Embryonic facial prominence (tissue), 1 donor: Measurements from ENCODE around the gene MACROD2.
"Not testable (repeated sequence)": the region's sequence is repeated elsewhere in the genome, so short reads cannot be mapped to it uniquely, and the experiment has no call there.

Experiments
- DNase-seq: peaks from one replicate; pipeline ENCODE4 v3.0.0-alpha.2; 2016; ENCODE audit errors: extremely low spot score

The MACROD2 gene

GRCh38 chr20:16007164-16007563 lies 2011.8 kb downstream of the MACROD2 start:
- DNase-seq = no peak

GRCh38 chr20:16007962-16008361 lies 2012.6 kb downstream of the MACROD2 start:
- no peak for DNase-seq

GRCh38 chr20:16011056-16011455 lies 2015.7 kb downstream of the MACROD2 start:
- no peak for DNase-seq

GRCh38 chr20:16011519-16011918 lies 2016.2 kb downstream of the MACROD2 start:
- no peak for DNase-seq

- DNase-seq = not testable (repeated sequence)
These were observed 2017.6 kb downstream of the MACROD2 start for GRCh38 chr20:16012934-16013333.

- no peak for DNase-seq
These were observed 2018.3 kb downstream of the MACROD2 start for GRCh38 chr20:16013631-16014030.

GRCh38 chr20:16014436-16014835 lies 2019.1 kb downstream of the MACROD2 start:
- no peak for DNase-seq

GRCh38 chr20:16017656-16018055 lies 2022.3 kb downstream of the MACROD2 start:
- DNase-seq = no peak

GRCh38 chr20:16018881-16019280 lies 2023.6 kb downstream of the MACROD2 start:
- no peak for DNase-seq

- DNase-seq = no peak
These were observed 2025.7 kb downstream of the MACROD2 start for GRCh38 chr20:16020971-16021370.

GRCh38 chr20:16025084-16025483 lies 2029.8 kb downstream of the MACROD2 start:
- DNase-seq = no peak

GRCh38 chr20:16027686-16028085 lies 2032.4 kb downstream of the MACROD2 start:
- no peak for DNase-seq

GRCh38 chr20:16028923-16029322 lies 2033.6 kb downstream of the MACROD2 start:
- no peak for DNase-seq

- DNase-seq = no peak
These were observed 2034.9 kb downstream of the MACROD2 start for GRCh38 chr20:16030253-16030652.

GRCh38 chr20:16035576-16035975 lies 2040.3 kb downstream of the MACROD2 start:
- no peak for DNase-seq

GRCh38 chr20:16036331-16036730 lies 2041.0 kb downstream of the MACROD2 start:
- no peak for DNase-seq

- no peak for DNase-seq
These were observed 2045.4 kb downstream of the MACROD2 start for GRCh38 chr20:16040742-16041141.

- no peak for DNase-seq
These were observed 2047.4 kb downstream of the MACROD2 start for GRCh38 chr20:16042731-16043130.

- DNase-seq = no peak
These were observed 2048.6 kb downstream of the MACROD2 start for GRCh38 chr20:16043931-16044330.

- no peak for DNase-seq
These were observed 2053.6 kb downstream of the MACROD2 start for GRCh38 chr20:16048876-16049275.

- DNase-seq = no peak
These were observed 2054.3 kb downstream of the MACROD2 start for GRCh38 chr20:16049529-16050093.

GRCh38 chr20:16050366-16050765 lies 2055.1 kb downstream of the MACROD2 start:
- DNase-seq = no peak

- no peak for DNase-seq
These were observed 2056.7 kb downstream of the MACROD2 start for GRCh38 chr20:16051968-16052367.

- DNase-seq = no peak
These were observed 2057.1 kb downstream of the MACROD2 start for GRCh38 chr20:16052456-16052855.
